HUES6 (cell line): ENCODE measurements around the gene TBC1D22A.

Experiments
- H3K27ac ChIP-seq: 2 replicates; pipeline ENCODE4 v1.7.0; 2013; ENCODE audit warnings: low read depth, mild to moderate bottlenecking, low read length, inconsistent platforms
- H3K27me3 ChIP-seq: 2 replicates; pipeline ENCODE4 v1.6.1; 2013; ENCODE audit warnings: low read length; ENCODE audit not compliant: control insufficient read depth, insufficient read depth
- H3K36me3 ChIP-seq: 2 replicates; pipeline ENCODE4 v1.6.1; 2013; ENCODE audit warnings: low read length; ENCODE audit not compliant: control insufficient read depth, insufficient read depth
- H3K4me1 ChIP-seq: 2 replicates; pipeline ENCODE4 v1.6.1; 2013; ENCODE audit warnings: low read length; ENCODE audit not compliant: control insufficient read depth, insufficient read depth
- H3K4me3 ChIP-seq: 2 replicates; pipeline ENCODE4 v1.5.1; 2013; ENCODE audit warnings: low read depth, low read length
- H3K9ac ChIP-seq: one replicate; pipeline ENCODE4 v1.6.1; 2013; ENCODE audit warnings: mild to moderate bottlenecking, low read length
- H3K9me3 ChIP-seq: 2 replicates; pipeline ENCODE4 v1.6.1; 2013; ENCODE audit warnings: low read depth, low read length; ENCODE audit not compliant: control insufficient read depth, insufficient read depth

The TBC1D22A gene

DNA sequence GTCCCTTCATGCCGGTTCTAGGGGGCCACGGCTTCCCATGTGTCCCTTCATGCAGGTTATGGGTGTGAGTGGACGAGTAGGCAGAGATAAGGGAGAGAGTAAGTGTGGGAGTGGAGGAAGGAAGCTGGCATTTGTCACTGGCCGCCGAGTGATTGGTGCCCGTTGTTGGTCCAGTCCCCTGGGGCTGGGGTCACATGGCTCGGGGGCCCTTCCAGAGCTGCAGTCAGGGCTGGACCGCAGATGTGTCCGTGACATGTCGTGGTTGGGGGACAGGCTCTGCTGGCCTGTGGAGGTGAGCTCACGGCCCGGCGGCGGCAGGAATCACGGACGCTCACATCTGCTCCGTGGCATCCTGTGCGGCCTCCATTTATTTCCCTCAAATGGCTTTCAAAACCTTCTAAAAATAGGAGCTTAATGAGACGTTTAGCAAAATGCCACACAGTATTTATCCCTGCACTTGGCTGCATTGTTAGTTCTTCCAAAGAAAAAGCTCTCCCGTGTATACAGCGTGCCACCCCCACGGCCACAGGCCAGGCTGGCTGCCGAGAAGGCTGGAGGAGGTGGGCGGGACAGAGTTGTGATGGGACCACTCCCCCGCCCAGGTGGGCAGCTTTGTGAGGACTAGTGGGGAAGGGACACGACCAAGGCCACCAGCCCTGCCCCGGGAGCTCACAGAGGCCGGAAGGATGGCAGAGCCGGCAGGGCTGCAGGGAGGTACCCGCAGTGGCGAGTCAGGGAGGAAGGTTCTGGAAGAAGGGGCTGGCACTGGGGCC, 386.7 kb downstream of the TBC1D22A start:
- Histone ChIP-seq H3K4me3 (no peak overlapping the region), H3K36me3 (no peaks in the 10 kb centered on the region), H3K4me1 (peaks cover 4% of the 10 kb centered on the region; the same call in 1 of the 2 replicates), H3K27ac (no peak overlapping the region), H3K9me3 (no peaks in the 10 kb centered on the region), H3K9ac (no peak overlapping the region), H3K27me3 (no peaks in the 10 kb centered on the region)

DNA sequence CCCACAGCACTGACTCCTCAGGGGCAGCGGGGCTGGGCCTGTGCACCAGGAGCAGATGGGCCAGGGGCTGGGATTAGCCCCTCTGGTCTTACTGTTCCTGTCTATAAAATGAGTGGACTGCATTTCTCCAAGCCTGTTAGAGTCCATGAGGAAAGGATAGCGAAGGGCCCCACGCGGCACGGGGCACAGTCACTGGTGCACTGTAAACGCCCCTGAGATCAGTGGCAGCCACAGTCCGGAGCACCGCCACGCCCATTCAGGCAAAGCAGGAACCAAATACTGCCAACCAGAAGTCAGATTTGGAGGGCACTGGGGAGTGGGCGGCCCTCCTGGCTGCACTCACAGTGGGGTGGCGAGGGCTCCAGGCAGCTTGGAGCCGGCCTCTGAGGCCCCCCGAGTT, 387.5 kb downstream of the TBC1D22A start:
- no peaks in the 10 kb centered on the region for H3K27me3 ChIP-seq
- no peaks in the 10 kb centered on the region for H3K36me3 ChIP-seq
- H3K9me3 ChIP-seq = no peaks in the 10 kb centered on the region
- H3K4me3 ChIP-seq = no peak overlapping the region
- H3K27ac ChIP-seq = no peak overlapping the region
- peaks cover 4% of the 10 kb centered on the region; the same call in 1 of the 2 replicates for H3K4me1 ChIP-seq
- no peak overlapping the region for H3K9ac ChIP-seq

DNA sequence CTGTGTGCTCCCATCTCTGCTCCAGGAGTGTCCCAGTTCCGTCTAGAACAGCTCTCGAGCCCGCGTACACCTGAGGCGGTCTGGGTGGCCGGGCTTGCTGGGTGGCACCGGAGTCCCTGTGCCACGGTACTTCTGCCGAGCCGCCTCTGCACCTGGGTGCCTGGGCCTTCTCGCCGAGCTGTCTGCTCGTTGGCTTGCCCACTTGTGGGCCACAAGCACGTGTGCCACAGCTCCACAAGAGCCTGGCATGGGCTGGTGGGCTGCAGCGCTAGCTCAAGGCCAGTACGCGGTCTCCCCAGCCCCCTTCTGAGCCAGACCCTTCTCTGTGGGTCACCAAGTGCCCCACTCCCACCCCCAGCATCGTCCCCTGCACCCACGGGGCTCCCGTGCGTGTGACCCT, 388.0 kb downstream of the TBC1D22A start:
- Histone ChIP-seq H3K4me1 (peaks cover 4% of the 10 kb centered on the region; the same call in 1 of the 2 replicates), H3K9me3 (no peaks in the 10 kb centered on the region), H3K27ac (no peak overlapping the region), H3K36me3 (no peaks in the 10 kb centered on the region), H3K4me3 (no peak overlapping the region), H3K27me3 (no peaks in the 10 kb centered on the region), H3K9ac (no peak overlapping the region)

DNA sequence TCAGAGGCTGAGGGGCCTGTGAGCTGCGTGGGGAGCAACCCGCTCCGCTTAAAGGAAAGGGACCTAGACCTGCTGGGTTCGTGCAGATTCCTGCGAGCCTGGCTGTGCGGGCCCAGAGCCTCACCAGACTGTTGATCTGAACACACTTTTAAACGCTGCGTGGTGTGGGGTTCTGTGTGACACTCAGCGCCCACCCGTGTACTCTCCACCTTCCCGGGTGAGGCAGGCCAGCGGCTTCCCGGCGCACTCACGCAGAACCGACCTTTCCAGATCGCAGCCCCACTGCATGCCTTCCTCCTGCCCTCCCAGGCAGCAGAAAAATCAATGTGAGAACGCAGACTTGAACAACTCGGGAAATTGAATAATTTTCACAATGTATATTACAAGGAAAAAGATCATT, 388.6 kb downstream of the TBC1D22A start:
- H3K27ac ChIP-seq = no peak overlapping the region
- H3K27me3 ChIP-seq = no peaks in the 10 kb centered on the region
- H3K36me3 ChIP-seq = no peaks in the 10 kb centered on the region
- no peaks in the 10 kb centered on the region for H3K9me3 ChIP-seq
- no peak overlapping the region for H3K4me3 ChIP-seq
- peaks cover 4% of the 10 kb centered on the region; the same call in 1 of the 2 replicates for H3K4me1 ChIP-seq
- H3K9ac ChIP-seq = no peak overlapping the region

DNA sequence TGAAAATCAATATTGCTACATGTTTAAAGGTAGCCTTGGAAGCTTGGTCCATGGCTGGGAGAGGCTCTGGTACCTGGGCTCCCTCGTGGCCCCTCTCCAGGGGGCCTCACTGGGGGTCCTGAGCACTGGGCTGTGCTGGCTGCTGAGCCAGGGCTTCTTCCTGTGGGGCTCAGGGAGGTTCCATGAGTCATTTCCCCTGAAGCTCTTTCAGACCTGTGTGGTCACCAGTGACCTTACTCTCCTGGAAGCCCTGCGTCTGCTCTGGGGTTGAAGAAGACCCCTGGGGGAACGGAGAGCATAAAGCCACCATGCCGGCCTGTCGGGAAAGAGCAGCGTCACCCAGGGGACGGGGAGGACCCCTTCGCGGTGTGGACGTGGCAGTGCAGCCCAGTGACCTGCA, 389.0 kb downstream of the TBC1D22A start:
- Histone ChIP-seq H3K9me3 (no peaks in the 10 kb centered on the region), H3K27me3 (no peaks in the 10 kb centered on the region), H3K4me1 (peaks cover 4% of the 10 kb centered on the region; the same call in 1 of the 2 replicates), H3K27ac (no peak overlapping the region), H3K4me3 (no peak overlapping the region), H3K36me3 (no peaks in the 10 kb centered on the region), H3K9ac (no peak overlapping the region)

DNA sequence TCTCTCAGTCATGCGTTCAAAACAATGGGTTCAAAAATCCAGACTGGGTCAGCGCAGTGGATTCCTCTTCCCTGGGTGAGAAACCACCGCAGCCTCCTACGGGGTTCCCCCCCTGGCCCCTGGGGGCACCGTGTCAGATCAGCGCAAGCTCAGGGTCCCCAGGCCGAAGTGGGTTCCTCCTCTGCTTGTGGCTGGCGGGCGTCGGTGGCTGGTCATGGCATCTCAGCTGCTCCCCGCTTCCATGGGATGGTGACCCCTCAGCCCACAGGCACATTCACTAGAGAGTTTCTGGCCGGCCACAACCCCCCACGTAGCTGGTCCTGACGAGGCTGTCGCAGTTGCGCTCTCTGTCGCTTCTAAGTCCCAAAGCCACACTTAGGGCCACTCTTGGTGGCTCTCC, 389.8 kb downstream of the TBC1D22A start:
- no peaks in the 10 kb centered on the region for H3K9me3 ChIP-seq
- H3K9ac ChIP-seq = no peak overlapping the region
- H3K27ac ChIP-seq = no peak overlapping the region
- no peak overlapping the region for H3K4me3 ChIP-seq
- no peaks in the 10 kb centered on the region for H3K36me3 ChIP-seq
- no peaks in the 10 kb centered on the region for H3K27me3 ChIP-seq
- H3K4me1 ChIP-seq = peaks cover 4% of the 10 kb centered on the region; the same call in 1 of the 2 replicates

DNA sequence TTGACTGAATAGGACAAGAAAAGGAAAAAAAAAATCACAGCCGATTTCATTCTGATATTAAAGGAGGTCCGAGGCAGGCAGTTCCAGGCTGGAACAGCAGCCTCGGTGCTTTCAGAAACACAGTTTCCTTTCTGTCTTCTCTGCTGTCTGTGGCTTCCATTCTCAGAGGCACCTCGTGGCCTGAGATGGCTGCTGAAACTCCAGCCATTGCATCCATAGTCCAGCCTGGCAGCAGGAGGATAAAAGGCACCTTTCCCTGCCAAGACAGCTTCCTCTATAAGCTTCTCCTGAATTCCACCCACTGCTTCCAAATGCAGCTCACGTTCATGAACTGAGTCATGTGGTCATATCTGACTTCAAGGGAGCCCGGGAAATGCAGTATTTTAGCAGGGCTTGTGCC, 390.5 kb downstream of the TBC1D22A start:
- H3K9me3 ChIP-seq = no peaks in the 10 kb centered on the region
- no peak overlapping the region for H3K9ac ChIP-seq
- no peaks in the 10 kb centered on the region for H3K27me3 ChIP-seq
- no peak overlapping the region for H3K4me3 ChIP-seq
- H3K4me1 ChIP-seq = peaks cover 4% of the 10 kb centered on the region; the same call in 1 of the 2 replicates
- no peaks in the 10 kb centered on the region for H3K36me3 ChIP-seq
- no peak overlapping the region for H3K27ac ChIP-seq

DNA sequence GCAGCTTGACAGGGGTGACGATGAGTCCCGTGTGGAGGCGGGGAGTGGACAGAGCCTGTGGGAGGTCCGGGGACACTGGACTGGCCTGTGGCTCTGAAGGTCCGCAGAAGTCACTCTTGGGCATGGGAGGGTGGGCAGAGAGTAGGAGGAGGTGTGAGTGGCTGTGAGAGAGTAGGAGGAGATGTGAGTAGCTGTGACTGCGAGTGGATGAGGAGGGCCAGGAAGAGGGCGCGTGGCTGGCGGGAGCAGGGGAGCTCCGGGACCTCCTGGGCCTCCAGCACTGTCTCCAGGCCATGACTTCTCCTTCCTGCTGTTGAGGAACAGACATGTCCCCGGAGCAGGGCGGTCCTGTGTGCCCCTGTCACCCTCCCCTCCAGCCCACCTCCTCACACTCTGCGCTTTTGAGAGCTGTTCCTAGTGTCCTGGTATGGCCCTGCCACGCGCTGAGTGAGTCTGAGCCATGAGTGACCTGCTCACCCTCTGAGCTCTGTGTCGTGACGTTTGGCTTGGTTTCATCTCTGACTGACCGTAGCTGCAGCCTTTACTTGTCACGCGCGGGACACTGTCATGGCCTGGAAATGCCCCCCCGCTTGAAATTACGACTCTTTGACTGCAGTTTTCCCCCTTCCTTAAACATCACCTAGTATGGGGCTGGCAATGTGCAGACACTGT, 391.5 kb downstream of the TBC1D22A start:
- Histone ChIP-seq H3K27ac (no peak overlapping the region), H3K9ac (no peak overlapping the region), H3K4me3 (no peak overlapping the region)

DNA sequence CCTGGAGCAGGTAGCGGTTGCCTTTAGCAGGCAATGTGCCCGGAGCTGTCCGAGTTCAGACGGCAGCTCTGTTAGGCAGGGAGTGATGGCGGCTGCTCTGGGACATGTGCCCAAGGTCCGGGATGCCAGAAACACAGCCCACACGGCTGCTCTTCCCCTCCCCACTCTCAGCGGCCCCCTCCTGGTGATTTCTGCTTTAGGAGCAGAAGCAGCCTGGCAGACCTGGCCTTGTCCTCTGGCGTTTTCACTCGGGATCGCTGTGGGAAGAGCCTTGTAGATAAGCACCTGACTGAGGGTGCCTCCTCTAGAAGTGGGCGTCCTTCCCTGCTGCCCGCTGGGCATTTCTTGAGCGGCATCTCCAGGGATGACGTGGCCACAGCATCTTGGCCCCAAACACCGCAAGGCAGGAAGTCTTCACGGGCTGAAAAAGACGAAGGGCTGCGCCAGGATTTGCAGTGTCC, 392.2 kb downstream of the TBC1D22A start:
- H3K27ac ChIP-seq = no peak overlapping the region

More for the DNA sequence above, 391.5 kb downstream of the TBC1D22A start:
- Histone ChIP-seq H3K36me3 (peaks cover 3% of the 10 kb centered on the region), H3K27me3 (no peaks in the 10 kb centered on the region), H3K9me3 (no peaks in the 10 kb centered on the region), H3K4me1 (peaks cover 4% of the 10 kb centered on the region; the same call in 1 of the 2 replicates)

DNA sequence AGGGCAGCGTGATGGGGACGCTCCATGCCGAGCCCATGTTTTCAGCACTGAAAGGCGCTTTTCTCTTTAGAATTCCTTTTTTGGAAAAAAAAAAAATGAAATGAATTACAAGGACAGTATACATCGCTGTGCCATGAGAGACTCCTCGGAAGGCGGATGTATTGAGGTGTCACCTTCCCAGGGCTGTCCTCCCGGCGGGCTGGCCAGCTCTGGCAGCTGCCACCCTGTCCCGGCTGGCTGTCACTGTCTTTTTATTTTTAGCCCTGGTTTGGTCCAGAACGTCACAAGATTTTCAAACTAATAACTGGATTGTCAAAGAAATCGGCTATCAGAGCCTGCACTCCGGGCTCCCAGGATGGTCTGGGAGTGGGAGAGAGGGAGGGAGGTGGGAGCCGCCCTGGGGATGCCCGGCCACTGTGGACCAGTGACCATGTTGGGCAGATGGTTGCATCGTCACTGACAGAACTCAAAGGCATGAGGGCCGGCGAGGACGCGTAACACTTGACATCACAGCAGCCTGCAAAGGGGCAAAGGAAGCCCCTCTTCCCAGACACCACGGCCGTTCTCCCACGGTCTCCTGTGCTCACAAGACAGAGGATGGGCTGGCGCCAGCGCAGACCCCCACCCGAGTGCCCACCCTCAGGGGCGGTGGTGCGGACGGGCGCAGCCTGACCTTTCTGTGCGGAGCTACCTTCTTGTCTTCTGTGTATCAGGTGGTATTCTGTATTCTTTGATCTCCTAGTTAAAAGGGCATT, 392.9 kb downstream of the TBC1D22A start:
- no peaks in the 10 kb centered on the region for H3K9me3 ChIP-seq
- peaks cover 4% of the 10 kb centered on the region; the same call in 1 of the 2 replicates for H3K4me1 ChIP-seq
- no peak overlapping the region for H3K27ac ChIP-seq
- no peak overlapping the region for H3K9ac ChIP-seq
- peaks cover 11% of the 10 kb centered on the region for H3K36me3 ChIP-seq
- no peak overlapping the region for H3K4me3 ChIP-seq
- no peaks in the 10 kb centered on the region for H3K27me3 ChIP-seq

More for the DNA sequence above, 392.2 kb downstream of the TBC1D22A start:
- Histone ChIP-seq H3K36me3 (peaks cover 10% of the 10 kb centered on the region), H3K4me3 (no peak overlapping the region), H3K9me3 (no peaks in the 10 kb centered on the region), H3K9ac (no peak overlapping the region), H3K27me3 (no peaks in the 10 kb centered on the region), H3K4me1 (peaks cover 4% of the 10 kb centered on the region; the same call in 1 of the 2 replicates)
